A204.1 (cell line): ENCODE results near the gene ANKRD44.
"Not testable (repeated sequence)": the region's sequence is repeated elsewhere in the genome, so short reads cannot be mapped to it uniquely, and the experiment has no call there.

Experiments used
- FAIRE-seq: peaks from 2 replicates; lab custom pipeline; 2012; peaks lifted over from hg19 to GRCh38; lab: Jason Lieb, UNC

The ANKRD44 gene

GRCh38 chr2:197020921-197021320, 289.7 kb downstream of the ANKRD44 start:
- not testable (repeated sequence) for FAIRE-seq

GRCh38 chr2:197013098-197013497, 297.5 kb downstream of the ANKRD44 start:
- no peak for FAIRE-seq

- FAIRE-seq = peak; percentile 89
Observed at GRCh38 chr2:197011801-197012641, 298.6 kb downstream of the ANKRD44 start.

GRCh38 chr2:197011021-197011417, 299.6 kb downstream of the ANKRD44 start:
- FAIRE-seq = no peak

- FAIRE-seq = no peak
Observed at GRCh38 chr2:197010200-197011020, 300.2 kb downstream of the ANKRD44 start.

GRCh38 chr2:197008741-197009341, 301.7 kb downstream of the ANKRD44 start:
- FAIRE-seq = not testable (repeated sequence)

- no peak for FAIRE-seq
Observed at GRCh38 chr2:197007716-197008628, 302.6 kb downstream of the ANKRD44 start.

GRCh38 chr2:197001921-197002320, 308.7 kb downstream of the ANKRD44 start:
- no peak for FAIRE-seq

GRCh38 chr2:196995757-196996314, 314.7 kb downstream of the ANKRD44 start:
- FAIRE-seq = no peak

GRCh38 chr2:196994764-196995163, 315.8 kb downstream of the ANKRD44 start:
- FAIRE-seq = no peak

- no peak for FAIRE-seq
Observed at GRCh38 chr2:196993617-196994016, 317.0 kb downstream of the ANKRD44 start.

GRCh38 chr2:196992466-196992865, 318.1 kb downstream of the ANKRD44 start:
- FAIRE-seq = no peak

- FAIRE-seq = no peak
Observed at GRCh38 chr2:196990788-196991461, 319.7 kb downstream of the ANKRD44 start.

GRCh38 chr2:196990092-196990491, 320.5 kb downstream of the ANKRD44 start:
- FAIRE-seq = no peak

GRCh38 chr2:196989496-196989895, 321.1 kb downstream of the ANKRD44 start:
- FAIRE-seq = no peak

- no peak for FAIRE-seq
Observed at GRCh38 chr2:196988639-196989038, 321.9 kb downstream of the ANKRD44 start.

- peak; percentile 78 for FAIRE-seq
Observed at GRCh38 chr2:196987649-196988364, 322.8 kb downstream of the ANKRD44 start.

- FAIRE-seq = peak; percentile 30
Observed at GRCh38 chr2:196987298-196987648, 323.3 kb downstream of the ANKRD44 start.

GRCh38 chr2:196985511-196986183, 324.9 kb downstream of the ANKRD44 start:
- FAIRE-seq = no peak

- no peak for FAIRE-seq
Observed at GRCh38 chr2:196984903-196985302, 325.7 kb downstream of the ANKRD44 start.
